HEK293 (cell line): ENCODE measurements around the gene NPR2.
A peak's percentile ranks its signal among the peaks of the same experiment; 100 is the strongest.

Source experiments
- CTCF ChIA-PET: fragments of 350-600 bp; formaldehyde crosslinking; extraction: SDS; loops from one replicate; lab custom pipeline; 2021; ENCODE audit warnings: antibody characterized with exemption; lab: Yijun Ruan, JAX
- POLR2A ChIA-PET: fragments of 300-600 bp; formaldehyde crosslinking; extraction: SDS; loops from one replicate; lab custom pipeline; 2020; ENCODE audit warnings: antibody characterized with exemption, inconsistent platforms; lab: Yijun Ruan, JAX
- H3K27ac ChIP-seq: fragments of 200-500 bp; sonication (Bioruptor generic); 2 replicates; pipeline ENCODE4 v1.5.1; 2014; ENCODE audit warnings: low read depth, low read length, control low read depth, inconsistent platforms; ENCODE audit errors: extremely low read depth
- H3K36me3 ChIP-seq, 2 experiments: fragments of 200-500 bp in 1 of 2; sonication (Bioruptor generic) in 1 of 2; 1 replicate in 1 of 2; 2 replicates in 1 of 2; pipeline ENCODE4 v1.5.1; 2014 to 2017; ENCODE audit warnings: inconsistent platforms in 2 of 2, low read length in 2 of 2; ENCODE audit not compliant: control insufficient read depth in 2 of 2, insufficient read depth in 1 of 2
- H3K4me1 ChIP-seq: fragments of 200-500 bp; sonication (Bioruptor generic); 2 replicates; pipeline ENCODE4 v1.5.1; 2014; ENCODE audit warnings: mild to moderate bottlenecking, low read length, inconsistent platforms; ENCODE audit not compliant: control insufficient read depth, insufficient read depth
- H3K4me3 ChIP-seq: 2 replicates; pipeline ENCODE4 v1.5.1; 2011; ENCODE audit warnings: low read depth, mild to moderate bottlenecking, control low read depth, low read length, moderate library complexity
- H3K9me3 ChIP-seq: fragments of 200-500 bp; sonication (Bioruptor generic); 2 replicates; pipeline ENCODE4 v1.5.1; 2014; ENCODE audit warnings: low read depth, low read length, inconsistent platforms; ENCODE audit not compliant: control insufficient read depth, insufficient read depth
- GLI4 ChIP-seq: fragments of 450-650 bp; formaldehyde crosslinking; IDR thresholded peaks from 2 replicates; pipeline ENCODE4 v1.5.1; 2016; ENCODE audit warnings: missing biosample characterization, missing genetic modification characterization
- GLIS1 ChIP-seq: fragments of 450-650 bp; formaldehyde crosslinking; IDR thresholded peaks from 2 replicates; pipeline ENCODE4 v1.5.1; 2016; ENCODE audit warnings: missing biosample characterization, missing genetic modification characterization
- IKZF3 ChIP-seq: fragments of 450-650 bp; IDR thresholded peaks from 2 replicates; pipeline ENCODE4 v1.5.0; 2018; ENCODE audit warnings: missing biosample characterization, mild to moderate bottlenecking, missing genetic modification characterization, moderate library complexity
- ZBTB1 ChIP-seq: fragments of 450-650 bp; formaldehyde crosslinking; IDR thresholded peaks from 2 replicates; pipeline ENCODE4 v1.5.1; 2016; ENCODE audit warnings: missing biosample characterization, missing genetic modification characterization
- ZNF121 ChIP-seq: fragments of 450-650 bp; formaldehyde crosslinking; IDR thresholded peaks from 2 replicates; pipeline ENCODE4 v1.5.1; 2016; ENCODE audit warnings: missing biosample characterization, missing genetic modification characterization
- ZNF132 ChIP-seq: fragments of 450-650 bp; formaldehyde crosslinking; IDR thresholded peaks from 2 replicates; pipeline ENCODE4 v1.5.1; 2017; ENCODE audit warnings: missing biosample characterization, missing genetic modification characterization, borderline replicate concordance
- ZNF19 ChIP-seq: fragments of 450-650 bp; formaldehyde crosslinking; IDR thresholded peaks from 2 replicates; pipeline ENCODE4; 2016; ENCODE audit warnings: missing biosample characterization, missing genetic modification characterization, low read depth
- ZNF341 ChIP-seq: fragments of 450-650 bp; formaldehyde crosslinking; IDR thresholded peaks from 2 replicates; pipeline ENCODE4; 2016; ENCODE audit warnings: low read depth, missing biosample characterization, missing genetic modification characterization
- ZNF555 ChIP-seq: fragments of 450-650 bp; formaldehyde crosslinking; conservative IDR thresholded peaks from 2 replicates; pipeline ENCODE4 v1.5.1; 2017; ENCODE audit warnings: missing biosample characterization, mild to moderate bottlenecking, missing genetic modification characterization, inconsistent platforms
- ZNF791 ChIP-seq: fragments of 450-650 bp; formaldehyde crosslinking; IDR thresholded peaks from 2 replicates; pipeline ENCODE4 v1.5.1; 2016; ENCODE audit warnings: missing biosample characterization, missing genetic modification characterization
- ZNF792 ChIP-seq: fragments of 450-650 bp; formaldehyde crosslinking; IDR thresholded peaks from 2 replicates; pipeline ENCODE4 v1.5.1; 2016; ENCODE audit warnings: missing biosample characterization, missing genetic modification characterization
- TF ChIP-seq, protein P1 (sequence below): fragments of 450-650 bp; formaldehyde crosslinking; IDR thresholded peaks from 2 replicates; pipeline ENCODE4 v1.5.1; 2016; ENCODE audit warnings: missing biosample characterization, missing genetic modification characterization
- TF ChIP-seq, protein P2 (sequence below): fragments of 450-650 bp; formaldehyde crosslinking; IDR thresholded peaks from 2 replicates; pipeline ENCODE4 v1.5.1; 2016; ENCODE audit warnings: missing biosample characterization, missing genetic modification characterization
- TF ChIP-seq, protein P3 (sequence below): fragments of 450-650 bp; formaldehyde crosslinking; conservative IDR thresholded peaks from 2 replicates; pipeline ENCODE4 v1.5.1; 2016; ENCODE audit warnings: low read depth, missing biosample characterization, missing genetic modification characterization
- TF ChIP-seq, protein P4 (sequence below): fragments of 450-650 bp; formaldehyde crosslinking; IDR thresholded peaks from 2 replicates; pipeline ENCODE4 v1.5.1; 2016; ENCODE audit warnings: missing biosample characterization, missing genetic modification characterization, low read depth
- TF ChIP-seq, protein P5 (sequence below): fragments of 450-650 bp; IDR thresholded peaks from 2 replicates; pipeline ENCODE4 v1.5.1; 2018; ENCODE audit warnings: missing biosample characterization, missing genetic modification characterization

Gene NPR2

DNA sequence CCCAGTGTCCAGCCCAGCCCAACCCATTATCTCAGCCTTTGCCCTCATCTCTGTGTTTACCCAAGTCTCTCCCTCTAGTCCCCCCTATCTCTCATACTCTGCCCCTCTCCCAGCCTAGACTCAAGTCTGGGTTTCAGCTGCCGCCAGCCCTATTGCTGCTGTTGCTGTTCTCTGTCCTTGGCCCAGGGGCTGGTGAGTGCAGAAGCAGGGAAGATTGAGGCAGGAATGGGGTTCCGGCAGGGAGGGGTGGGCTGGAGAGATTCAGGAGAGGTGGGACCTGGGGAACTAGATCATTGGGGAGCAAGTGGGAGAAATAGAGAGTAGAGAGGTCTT lies 38.3 kb downstream of the NPR2 start (continued):
- TF ChIP-seq, protein P1, sequence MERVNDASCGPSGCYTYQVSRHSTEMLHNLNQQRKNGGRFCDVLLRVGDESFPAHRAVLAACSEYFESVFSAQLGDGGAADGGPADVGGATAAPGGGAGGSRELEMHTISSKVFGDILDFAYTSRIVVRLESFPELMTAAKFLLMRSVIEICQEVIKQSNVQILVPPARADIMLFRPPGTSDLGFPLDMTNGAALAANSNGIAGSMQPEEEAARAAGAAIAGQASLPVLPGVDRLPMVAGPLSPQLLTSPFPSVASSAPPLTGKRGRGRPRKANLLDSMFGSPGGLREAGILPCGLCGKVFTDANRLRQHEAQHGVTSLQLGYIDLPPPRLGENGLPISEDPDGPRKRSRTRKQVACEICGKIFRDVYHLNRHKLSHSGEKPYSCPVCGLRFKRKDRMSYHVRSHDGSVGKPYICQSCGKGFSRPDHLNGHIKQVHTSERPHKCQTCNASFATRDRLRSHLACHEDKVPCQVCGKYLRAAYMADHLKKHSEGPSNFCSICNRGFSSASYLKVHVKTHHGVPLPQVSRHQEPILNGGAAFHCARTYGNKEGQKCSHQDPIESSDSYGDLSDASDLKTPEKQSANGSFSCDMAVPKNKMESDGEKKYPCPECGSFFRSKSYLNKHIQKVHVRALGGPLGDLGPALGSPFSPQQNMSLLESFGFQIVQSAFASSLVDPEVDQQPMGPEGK (tag by site-specific recombination): peak; percentile 2; the same call in 1 of the 2 replicates

DNA sequence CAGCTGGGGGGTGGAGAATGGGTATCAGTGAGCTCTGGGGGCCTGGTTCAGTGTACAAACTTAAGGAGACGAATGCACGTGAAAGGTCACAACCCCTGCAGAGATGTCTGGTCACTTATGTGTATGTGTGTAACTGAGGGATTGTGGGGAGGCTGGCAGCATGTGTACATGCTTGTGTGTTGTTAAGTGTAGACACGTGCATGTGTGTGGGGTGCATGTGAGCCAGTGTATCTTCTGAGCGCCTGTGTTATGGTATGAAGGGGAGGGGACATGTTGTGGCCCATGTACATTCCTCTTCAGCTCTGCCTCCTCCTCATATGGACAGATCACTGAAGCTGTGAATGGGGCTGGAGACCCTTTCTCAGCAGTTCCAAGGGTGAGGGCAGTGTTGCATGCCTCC lies 39.6 kb downstream of the NPR2 start:
- CTCF ChIA-PET: interaction anchor here (0.8 to 1.9 kb wide), 3 partner anchors 17 to 135 kb away, joined by 3 to 10 read pairs (median 8); partner anchors contain the start of gene HINT2
- POLR2A ChIA-PET: interaction anchor here (1.0 to 1.1 kb wide), 2 partner anchors 19 to 26 kb away, joined by 3 read pairs; partner anchors contain the start of gene SPAG8
- Histone ChIP-seq H3K4me1 (peaks cover 4% of the 10 kb centered on the region; the same call in 1 of the 2 replicates), H3K9me3 (no peaks in the 10 kb centered on the region), H3K4me3 (no peak overlapping the region), H3K27ac (no peak overlapping the region), H3K36me3 (peaks cover 0 to 11% of the 10 kb centered on the region in 2 experiments; a peak in 1 of 3 replicates)
- TF ChIP-seq ZNF121 (no peak), IKZF3 (tag by site-specific recombination) (no peak)

DNA sequence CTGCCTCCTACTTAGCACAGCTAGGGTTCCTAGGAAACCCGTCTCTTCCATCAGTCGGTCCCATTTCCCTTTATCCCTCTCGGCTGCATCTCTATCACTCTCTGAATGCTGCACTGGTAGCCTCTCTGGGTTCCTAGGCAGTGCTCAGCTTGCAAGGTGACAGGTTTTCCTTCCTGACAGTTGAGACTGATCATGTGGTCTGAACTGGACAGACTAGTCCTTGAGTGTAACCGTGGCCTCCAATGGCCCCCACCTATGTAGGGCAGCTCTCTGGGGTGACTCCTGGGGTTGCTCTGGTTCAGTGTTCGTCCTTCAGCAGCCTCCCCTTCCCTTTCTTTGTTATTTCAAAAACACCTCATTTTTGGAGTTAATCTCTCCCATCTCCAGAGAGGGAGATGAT lies 41.4 kb downstream of the NPR2 start:
- CTCF ChIA-PET: interaction anchor here (1.3 to 3.9 kb wide), 3 partner anchors 43 to 70 kb away, joined by 3 to 28 read pairs (median 13); no protein-coding TSS in a partner anchor
- H3K27ac ChIP-seq: no peak overlapping the region
- no peaks in the 10 kb centered on the region for H3K9me3 ChIP-seq
- H3K4me1 ChIP-seq: peaks cover 4% of the 10 kb centered on the region; the same call in 1 of the 2 replicates
- no peak overlapping the region for H3K4me3 ChIP-seq
- POLR2A ChIA-PET: no interaction called here
- H3K36me3 ChIP-seq: peaks cover 0 to 13% of the 10 kb centered on the region in 2 experiments; a peak in 1 of 3 replicates
- TF ChIP-seq, protein P2, sequence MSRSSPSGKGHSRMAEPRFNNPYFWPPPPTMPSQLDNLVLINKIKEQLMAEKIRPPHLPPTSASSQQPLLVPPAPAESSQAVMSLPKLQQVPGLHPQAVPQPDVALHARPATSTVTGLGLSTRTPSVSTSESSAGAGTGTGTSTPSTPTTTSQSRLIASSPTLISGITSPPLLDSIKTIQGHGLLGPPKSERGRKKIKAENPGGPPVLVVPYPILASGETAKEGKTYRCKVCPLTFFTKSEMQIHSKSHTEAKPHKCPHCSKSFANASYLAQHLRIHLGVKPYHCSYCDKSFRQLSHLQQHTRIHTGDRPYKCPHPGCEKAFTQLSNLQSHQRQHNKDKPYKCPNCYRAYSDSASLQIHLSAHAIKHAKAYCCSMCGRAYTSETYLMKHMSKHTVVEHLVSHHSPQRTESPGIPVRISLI (tag by site-specific recombination): no peak
- TF ChIP-seq, protein P3, sequence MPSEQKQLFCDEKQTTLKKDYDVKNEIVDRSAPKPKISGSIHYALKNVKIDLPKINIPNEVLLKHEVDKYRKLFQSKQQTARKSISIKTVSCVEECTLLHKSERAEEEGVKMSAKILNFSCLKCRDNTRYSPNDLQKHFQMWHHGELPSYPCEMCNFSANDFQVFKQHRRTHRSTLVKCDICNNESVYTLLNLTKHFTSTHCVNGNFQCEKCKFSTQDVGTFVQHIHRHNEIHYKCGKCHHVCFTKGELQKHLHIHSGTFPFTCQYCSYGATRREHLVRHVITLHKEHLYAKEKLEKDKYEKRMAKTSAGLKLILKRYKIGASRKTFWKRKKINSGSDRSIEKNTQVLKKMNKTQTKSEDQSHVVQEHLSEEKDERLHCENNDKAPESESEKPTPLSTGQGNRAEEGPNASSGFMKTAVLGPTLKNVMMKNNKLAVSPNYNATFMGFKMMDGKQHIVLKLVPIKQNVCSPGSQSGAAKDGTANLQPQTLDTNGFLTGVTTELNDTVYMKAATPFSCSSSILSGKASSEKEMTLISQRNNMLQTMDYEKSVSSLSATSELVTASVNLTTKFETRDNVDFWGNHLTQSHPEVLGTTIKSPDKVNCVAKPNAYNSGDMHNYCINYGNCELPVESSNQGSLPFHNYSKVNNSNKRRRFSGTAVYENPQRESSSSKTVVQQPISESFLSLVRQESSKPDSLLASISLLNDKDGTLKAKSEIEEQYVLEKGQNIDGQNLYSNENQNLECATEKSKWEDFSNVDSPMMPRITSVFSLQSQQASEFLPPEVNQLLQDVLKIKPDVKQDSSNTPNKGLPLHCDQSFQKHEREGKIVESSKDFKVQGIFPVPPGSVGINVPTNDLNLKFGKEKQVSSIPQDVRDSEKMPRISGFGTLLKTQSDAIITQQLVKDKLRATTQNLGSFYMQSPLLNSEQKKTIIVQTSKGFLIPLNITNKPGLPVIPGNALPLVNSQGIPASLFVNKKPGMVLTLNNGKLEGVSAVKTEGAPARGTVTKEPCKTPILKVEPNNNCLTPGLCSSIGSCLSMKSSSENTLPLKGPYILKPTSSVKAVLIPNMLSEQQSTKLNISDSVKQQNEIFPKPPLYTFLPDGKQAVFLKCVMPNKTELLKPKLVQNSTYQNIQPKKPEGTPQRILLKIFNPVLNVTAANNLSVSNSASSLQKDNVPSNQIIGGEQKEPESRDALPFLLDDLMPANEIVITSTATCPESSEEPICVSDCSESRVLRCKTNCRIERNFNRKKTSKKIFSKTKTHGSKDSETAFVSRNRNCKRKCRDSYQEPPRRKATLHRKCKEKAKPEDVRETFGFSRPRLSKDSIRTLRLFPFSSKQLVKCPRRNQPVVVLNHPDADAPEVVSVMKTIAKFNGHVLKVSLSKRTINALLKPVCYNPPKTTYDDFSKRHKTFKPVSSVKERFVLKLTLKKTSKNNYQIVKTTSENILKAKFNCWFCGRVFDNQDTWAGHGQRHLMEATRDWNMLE (tag by site-specific recombination): no peak
- TF ChIP-seq ZNF19 (tag by site-specific recombination) (no peak), ZBTB1 (no peak), ZNF555 (tag by site-specific recombination) (no peak), ZNF132 (tag by site-specific recombination) (no peak), ZNF791 (no peak), GLI4 (tag by site-specific recombination) (no peak), GLIS1 (tag by site-specific recombination) (no peak), ZNF792 (tag by site-specific recombination) (no peak), ZNF341 (tag by site-specific recombination) (no peak)
- TF ChIP-seq, protein P4, sequence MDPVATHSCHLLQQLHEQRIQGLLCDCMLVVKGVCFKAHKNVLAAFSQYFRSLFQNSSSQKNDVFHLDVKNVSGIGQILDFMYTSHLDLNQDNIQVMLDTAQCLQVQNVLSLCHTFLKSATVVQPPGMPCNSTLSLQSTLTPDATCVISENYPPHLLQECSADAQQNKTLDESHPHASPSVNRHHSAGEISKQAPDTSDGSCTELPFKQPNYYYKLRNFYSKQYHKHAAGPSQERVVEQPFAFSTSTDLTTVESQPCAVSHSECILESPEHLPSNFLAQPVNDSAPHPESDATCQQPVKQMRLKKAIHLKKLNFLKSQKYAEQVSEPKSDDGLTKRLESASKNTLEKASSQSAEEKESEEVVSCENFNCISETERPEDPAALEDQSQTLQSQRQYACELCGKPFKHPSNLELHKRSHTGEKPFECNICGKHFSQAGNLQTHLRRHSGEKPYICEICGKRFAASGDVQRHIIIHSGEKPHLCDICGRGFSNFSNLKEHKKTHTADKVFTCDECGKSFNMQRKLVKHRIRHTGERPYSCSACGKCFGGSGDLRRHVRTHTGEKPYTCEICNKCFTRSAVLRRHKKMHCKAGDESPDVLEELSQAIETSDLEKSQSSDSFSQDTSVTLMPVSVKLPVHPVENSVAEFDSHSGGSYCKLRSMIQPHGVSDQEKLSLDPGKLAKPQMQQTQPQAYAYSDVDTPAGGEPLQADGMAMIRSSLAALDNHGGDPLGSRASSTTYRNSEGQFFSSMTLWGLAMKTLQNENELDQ (tag by site-specific recombination): no peak
- TF ChIP-seq, protein P5, sequence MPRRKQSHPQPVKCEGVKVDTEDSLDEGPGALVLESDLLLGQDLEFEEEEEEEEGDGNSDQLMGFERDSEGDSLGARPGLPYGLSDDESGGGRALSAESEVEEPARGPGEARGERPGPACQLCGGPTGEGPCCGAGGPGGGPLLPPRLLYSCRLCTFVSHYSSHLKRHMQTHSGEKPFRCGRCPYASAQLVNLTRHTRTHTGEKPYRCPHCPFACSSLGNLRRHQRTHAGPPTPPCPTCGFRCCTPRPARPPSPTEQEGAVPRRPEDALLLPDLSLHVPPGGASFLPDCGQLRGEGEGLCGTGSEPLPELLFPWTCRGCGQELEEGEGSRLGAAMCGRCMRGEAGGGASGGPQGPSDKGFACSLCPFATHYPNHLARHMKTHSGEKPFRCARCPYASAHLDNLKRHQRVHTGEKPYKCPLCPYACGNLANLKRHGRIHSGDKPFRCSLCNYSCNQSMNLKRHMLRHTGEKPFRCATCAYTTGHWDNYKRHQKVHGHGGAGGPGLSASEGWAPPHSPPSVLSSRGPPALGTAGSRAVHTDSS (tag by site-specific recombination): no peak
